Activated CD4-positive, CD25-positive, alpha-beta regulatory T cell treated with anti-CD3 and anti-CD28 coated beads, Interleukin-2, amount 50 U/mL, for 72 hours (primary cell): Measurements from ENCODE around the gene ZKSCAN2.

Experiments used
- DNase-seq: peaks from one replicate; pipeline ENCODE4 v3.0.0; 2021

Gene ZKSCAN2

DNA sequence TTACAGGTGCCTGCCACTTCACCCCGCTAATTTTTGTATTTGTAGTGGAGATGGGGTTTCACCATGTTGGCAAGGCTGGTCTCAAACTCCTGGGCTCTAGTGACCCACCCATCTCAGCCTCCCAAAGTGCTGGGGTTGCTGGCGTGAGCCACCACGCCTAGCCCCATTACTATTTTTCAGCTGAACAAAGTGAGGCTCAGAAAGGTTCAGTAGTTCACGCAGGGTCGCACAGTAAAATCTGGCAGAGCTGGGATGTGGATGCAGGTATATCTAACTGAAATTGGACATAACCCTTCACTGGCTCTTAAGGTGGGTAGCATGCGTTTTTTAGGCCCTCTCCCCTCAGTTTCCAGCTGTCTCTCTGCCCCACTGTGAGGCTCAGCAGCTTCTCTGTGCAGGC lies 33.7 kb downstream of the ZKSCAN2 start:
- DNase-seq, result no peak

DNA sequence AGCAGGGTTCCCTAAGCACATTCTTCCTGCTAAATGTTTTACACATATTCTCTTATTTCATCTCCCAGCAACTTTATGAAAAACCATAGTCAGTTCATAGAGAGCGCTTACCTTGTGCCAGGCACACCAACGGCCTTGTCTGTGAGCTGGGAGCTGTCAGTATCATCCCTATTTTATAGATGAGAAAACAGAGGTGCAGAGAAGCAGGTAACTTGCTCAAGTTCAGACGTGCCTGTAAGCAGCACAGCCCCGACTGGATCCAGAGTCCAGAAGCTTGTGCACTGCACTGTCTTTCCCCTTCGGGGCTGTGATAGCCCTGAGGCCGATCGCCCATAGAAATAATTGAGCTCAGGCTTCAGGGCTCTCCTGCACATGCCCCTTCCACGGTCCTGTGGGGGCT lies 34.7 kb downstream of the ZKSCAN2 start:
- no peak for DNase-seq

DNA sequence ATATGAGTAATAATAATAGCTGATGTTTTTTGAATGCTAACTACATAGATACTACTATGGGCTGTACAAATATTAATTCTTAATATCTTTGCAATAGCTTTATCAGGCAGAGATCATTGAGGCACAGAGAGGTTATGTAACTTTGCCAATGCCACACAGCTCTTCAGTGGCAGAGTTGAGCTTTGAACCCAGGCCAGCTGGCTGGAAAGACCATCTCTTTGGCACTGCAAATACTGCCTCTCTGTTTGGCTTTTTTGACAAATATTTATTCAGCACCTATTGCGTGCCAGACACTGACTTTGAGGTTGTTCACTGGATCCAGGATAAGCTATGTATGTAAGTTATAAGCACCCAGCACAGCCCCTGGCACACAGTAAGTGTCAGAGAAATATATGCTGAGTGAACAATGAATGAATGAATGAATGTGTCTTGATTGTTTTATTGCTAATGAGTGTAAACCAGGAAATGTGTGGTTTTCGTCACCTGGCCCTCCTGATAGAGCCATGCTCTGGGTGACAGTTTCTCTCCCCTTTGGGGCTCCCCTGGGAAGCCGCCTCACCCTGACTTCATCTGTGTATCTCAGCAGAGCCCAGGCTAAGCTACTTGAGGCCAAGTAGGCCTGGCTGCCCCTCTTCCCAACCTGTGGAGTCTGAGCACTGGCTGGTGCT lies 38.4 kb downstream of the ZKSCAN2 start:
- no peak for DNase-seq

DNA sequence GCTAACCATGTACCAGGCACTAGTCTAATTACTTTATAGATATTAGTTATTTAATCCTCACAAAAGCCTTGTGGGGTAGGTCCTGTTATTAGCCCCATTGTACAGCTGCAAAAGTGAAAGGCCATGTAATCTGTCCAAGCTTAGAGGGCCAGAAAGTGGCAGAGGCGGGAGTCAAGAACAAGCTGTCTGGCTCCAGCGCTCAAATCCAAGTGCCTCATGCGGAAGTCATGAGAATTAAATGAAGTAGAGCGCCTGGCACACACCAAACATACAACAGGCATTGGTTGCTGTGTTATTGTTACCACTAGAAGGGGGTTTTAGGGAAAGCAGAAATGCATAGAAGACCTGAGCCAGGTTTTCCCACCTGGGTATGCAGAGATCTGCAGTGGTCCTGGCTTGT lies 39.7 kb downstream of the ZKSCAN2 start:
- no peak for DNase-seq

DNA sequence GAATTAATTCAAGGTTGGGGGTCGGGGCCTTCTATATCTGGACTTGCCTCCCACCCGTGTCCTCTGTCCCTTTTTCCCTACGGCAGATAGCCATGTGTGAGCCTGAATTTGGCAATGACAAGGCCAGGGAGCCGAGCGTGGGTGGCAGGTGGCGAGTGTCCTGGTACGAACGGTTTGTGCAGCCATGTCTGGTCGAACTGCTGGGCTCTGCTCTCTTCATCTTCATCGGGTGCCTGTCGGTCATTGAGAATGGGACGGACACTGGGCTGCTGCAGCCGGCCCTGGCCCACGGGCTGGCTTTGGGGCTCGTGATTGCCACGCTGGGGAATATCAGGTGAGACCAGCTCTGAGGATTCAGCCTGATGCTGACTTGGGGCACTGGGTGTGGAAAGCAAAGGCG lies 40.5 kb downstream of the ZKSCAN2 start:
- no peak for DNase-seq

DNA sequence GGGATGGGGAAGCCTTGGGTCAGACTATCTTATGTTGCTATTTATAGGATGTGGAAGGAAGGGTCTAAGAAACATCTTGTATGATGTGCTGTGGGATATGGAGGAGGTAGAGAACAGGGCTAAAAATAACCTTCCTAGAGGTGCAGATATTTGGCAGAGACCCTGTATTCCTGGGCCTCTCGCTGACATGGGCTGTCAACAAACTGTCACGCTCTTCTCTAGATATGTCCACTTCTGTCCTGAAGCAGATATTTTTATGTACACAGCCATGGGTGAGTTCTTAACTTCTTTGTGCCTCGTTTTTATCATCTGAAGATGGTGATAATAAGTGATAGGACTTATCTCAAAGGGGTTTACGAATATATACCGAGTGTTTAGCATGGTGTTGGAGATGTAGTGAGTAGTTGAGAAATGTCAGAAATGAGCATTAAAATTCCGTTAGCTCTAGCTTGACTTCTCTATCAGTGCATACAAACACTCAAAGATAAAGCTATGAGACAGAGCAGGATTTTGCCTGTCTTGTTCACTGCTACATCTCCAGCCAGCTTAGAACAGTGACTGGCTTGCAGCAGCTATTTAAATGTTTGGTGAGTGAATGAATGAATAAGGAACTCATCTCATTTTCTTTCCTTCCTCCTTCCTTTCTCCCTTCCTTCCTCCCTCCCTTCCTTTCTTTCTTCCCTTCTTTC lies 43.8 kb downstream of the ZKSCAN2 start:
- no peak for DNase-seq

DNA sequence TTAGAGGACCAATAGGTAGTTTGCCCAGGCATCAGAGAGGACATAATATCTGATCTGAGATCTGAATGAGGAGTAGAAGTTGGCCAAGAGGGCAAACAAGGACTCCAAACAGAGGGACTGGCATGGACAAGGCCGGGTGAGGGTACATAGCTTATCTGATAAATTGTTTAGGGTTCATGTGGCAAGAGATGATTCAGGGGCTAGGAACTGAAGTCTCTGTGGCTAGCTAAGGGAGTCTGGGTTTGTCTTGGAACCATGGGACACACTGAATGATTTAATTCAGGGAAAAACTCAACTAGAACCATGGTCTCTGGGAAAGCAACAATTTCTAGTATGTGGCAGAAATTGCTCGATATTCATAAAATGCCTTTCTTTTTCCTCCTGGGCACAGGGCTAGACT lies 45.0 kb downstream of the ZKSCAN2 start:
- no peak for DNase-seq

DNA sequence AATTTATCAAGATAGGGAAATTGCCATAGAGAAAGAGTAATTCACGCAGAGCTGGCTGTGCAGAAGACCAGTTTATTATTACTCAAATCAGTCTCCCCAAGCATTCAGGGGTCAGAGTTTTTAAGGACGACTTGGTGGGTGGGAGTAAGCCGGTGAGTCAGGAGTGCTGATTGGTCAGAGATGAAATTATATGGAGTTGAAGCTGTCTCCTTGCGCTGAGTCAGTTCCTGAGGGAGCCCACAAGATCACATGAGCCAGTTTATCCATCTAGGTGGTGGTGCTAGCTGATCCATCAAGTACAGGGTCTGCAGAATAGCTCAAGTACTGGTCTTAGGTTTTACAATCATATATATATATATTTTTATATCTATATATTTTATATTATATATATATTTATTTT lies 46.9 kb downstream of the ZKSCAN2 start:
- no peak for DNase-seq

DNA sequence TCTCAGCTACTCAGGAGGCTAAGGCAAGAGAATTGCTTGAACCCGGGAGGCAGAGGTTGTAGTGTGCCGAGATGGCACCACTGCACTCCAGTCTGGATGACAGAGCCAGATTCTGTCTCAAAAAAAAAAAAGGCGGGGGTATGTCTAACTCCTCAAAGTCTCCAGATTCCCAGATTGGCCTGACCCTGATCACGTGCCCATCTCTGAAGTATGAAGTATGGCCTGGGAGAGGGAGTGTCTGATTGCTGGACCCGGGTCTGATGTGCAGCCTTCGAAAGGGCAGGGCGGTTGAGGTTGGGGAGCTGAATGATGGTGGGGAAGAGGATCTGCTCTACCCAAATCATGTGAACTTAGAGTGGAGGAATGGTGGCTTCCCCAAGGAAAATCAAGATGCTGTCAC lies 58.2 kb downstream of the ZKSCAN2 start:
- no peak for DNase-seq

DNA sequence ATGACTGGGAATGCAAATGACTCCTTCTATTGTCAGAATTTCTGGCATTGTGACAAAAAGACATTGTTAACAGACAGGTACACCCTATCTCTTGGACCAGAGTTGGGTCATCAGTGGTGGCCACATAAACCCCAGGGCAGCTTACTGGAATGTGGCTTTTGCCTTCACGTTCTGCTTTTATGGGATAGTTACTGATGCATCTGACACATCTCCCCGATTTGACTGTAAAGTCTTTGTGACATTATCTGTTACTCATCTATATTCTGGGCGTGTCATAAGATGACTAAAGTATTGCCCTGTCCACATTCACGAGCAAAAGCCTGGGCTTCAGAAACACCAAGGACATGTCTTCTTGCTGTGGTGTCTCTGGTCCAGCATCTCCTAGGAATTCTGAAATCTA lies 59.6 kb downstream of the ZKSCAN2 start:
- no peak for DNase-seq

DNA sequence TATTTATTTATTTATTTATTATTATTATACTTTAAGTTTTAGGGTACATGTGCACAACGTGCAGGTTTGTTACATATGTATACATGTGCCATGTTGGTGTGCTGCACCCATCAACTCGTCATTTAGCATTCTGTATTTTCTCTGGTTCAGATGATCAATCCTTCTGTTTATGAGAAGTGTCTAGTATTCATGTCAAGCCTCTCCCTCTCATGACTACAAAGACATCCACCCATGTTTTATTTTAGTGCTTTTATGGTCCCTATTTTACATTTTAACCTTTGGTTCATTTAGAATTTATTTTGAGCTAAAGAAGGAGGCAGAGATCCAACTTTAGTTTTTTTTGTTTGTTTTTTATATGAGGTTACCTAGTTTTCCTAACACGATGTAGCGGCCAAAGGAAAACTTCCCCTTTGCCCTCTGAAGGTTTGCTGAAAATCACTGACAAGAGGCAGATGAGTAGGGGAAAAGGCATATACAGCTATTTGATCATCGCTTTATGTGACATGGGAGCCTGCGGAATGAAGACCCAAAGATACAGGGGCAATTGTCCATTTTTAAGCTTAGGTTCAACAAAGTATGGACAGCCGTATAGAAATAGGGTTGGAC lies 63.3 kb downstream of the ZKSCAN2 start:
- DNase-seq, result no peak

DNA sequence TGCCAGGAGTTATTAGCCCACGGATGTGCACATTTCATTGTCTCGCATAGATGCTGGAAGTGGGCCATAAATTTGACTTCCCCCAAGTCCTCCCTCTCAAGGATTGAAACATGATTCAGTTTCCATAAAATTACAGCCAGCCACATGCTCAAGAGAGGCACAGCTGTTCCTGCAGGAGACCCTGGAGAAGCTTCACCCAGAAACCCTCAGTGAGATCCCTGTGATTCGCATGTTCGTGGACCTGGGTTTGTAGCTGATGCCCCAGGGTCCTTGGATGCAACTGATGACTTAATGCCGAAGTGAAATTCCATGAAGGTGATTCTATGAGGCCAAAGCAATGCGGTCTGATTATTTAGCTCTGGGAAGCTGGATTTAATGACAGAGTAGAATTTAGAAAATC lies 65.5 kb downstream of the ZKSCAN2 start:
- DNase-seq, result no peak

DNA sequence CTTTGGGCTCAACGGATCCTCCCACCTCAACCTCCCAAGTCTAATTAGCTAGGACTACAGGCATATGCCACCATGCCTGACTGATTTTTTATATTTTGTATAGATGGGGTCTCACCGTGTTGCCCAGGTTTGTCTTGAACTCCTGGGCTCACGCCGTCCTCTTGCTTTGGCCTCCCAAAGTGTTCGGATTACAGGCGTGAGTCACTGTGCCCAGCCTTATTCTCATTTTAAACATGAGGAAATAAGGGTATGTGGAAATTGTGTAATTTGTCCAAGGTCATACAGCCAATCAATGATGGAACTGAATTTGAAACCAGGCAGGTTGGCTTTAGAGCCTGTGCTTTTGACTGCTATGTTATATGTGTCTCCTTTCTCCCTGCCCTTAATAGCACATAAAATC lies 68.3 kb downstream of the ZKSCAN2 start:
- DNase-seq, result no peak

DNA sequence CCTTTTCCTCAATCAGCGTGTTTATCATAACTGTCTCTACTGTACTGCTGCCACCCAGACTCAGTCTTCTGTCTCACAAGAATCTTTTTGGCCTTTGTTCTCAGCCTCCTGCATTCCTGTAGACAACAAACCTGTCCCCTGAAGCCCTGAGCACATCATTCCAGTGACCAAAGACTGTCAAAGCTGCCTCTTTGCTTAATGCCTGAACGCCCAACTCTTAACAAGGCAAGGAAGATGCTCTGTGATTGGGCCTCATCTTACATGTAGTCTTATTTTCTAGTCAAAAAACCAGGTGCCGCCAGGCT lies 70.2 kb downstream of the ZKSCAN2 start:
- DNase-seq, result no peak
